HG02981 (cell line): ENCODE measurements around the gene NAGS.
"Not testable (repeated sequence)": the region's sequence is repeated elsewhere in the genome, so short reads cannot be mapped to it uniquely, and the experiment has no call there.

Experiments used
- ATAC-seq: cut with Tn5 transposase; IDR thresholded peaks from one replicate; pipeline ENCODE4 v1.9.1; 2021; ENCODE audit warnings: mild to moderate bottlenecking, moderate library complexity; ENCODE audit not compliant: unreplicated experiment

The NAGS gene

DNA sequence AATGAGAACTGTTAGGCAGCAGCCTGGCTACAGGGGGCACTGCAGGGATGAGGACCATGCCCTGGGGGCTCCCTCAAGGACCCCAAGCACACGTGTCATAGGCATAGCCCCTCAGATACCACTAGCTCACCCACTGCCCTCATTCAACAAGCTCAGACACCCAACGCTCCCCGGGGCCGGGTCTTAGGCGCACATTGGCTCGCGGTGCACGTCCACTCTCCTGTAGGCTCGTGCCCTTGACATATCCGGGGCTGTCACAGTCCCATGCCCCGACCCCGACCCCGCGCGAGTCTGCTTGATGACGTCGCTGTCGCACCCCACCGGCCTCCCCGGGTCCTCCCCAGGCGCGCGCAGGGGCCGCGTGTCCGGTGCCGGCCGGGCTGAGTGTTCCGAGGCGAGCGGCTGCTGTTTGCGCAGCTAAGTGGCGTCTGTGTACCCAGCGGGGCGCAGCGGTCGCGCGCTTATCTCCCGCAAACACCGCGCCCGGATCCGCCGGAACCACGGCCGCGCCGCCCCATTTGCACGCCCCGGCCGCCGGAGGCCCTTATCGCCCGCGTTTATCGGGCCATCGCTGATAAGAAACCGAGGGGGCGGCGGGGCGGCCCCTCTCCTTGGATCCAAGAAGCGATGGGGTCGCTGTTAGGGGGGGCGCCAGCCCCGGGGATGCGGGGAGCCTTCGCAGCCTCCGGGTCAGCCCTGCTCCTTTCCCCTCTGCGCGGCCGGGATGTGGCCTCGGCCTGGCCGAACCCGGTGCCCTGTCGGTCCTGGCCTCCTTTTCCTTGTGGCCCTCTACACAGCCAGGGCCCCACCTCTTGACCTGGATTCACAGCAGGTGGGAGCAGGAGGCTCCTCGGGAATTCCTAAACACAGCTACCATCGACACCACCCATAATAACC lies 20.7 kb upstream of the NAGS start:
- no peak for ATAC-seq

DNA sequence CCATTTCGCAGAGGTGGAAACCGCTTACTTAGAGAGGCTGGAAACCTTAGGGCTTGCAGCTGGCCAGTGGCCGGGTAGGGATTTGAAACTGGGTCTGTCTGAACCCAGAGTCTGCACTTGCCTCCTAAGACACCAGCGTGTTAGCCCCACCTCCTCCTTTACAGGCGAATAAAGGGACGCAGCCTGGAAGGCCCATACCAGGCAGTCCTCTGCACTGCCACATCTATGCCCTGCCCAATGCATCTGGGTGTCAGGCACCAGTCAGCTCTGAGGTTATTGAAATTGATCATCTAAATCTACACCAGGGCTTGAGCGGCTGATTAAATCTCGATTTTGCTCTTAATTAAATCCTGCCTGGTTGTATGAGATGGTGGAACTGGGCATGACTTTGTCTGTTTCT lies 19.9 kb upstream of the NAGS start:
- ATAC-seq, result no peak

DNA sequence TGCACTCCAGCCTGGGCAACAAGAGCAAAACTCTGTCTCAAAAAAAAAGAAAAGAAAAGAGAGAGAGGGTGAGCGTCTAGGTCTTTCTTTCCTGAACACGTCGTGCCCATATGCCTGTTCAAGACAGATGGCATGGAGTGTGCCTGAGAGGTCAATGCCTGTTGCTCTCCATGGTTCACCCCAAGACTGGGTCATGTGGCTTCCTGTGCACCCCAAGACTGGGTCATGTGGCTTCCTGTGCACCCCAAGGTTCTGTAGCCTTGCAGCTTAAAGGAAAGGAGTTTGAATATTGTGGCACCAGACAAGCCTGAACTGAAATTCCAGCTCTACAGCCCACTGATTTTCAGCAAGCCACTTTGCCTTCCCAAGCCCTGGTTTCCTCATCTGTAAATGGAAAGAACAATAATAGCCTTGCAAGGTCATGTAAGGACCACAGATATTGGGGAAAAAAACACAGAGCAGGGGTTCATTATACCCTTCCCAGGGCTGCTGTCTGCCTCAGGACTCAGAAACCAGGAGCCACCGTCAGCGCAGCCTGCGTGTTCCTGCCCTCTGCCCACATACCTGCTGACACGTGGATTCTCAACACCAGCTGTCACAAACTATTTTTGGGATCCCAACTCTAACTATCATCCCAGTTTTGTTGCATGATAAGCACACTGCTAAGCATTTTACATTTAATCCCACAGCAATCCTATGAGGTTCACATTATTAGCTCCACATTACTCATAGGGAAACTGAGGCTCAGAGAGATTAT lies 18.0 kb upstream of the NAGS start:
- ATAC-seq, result no peak

DNA sequence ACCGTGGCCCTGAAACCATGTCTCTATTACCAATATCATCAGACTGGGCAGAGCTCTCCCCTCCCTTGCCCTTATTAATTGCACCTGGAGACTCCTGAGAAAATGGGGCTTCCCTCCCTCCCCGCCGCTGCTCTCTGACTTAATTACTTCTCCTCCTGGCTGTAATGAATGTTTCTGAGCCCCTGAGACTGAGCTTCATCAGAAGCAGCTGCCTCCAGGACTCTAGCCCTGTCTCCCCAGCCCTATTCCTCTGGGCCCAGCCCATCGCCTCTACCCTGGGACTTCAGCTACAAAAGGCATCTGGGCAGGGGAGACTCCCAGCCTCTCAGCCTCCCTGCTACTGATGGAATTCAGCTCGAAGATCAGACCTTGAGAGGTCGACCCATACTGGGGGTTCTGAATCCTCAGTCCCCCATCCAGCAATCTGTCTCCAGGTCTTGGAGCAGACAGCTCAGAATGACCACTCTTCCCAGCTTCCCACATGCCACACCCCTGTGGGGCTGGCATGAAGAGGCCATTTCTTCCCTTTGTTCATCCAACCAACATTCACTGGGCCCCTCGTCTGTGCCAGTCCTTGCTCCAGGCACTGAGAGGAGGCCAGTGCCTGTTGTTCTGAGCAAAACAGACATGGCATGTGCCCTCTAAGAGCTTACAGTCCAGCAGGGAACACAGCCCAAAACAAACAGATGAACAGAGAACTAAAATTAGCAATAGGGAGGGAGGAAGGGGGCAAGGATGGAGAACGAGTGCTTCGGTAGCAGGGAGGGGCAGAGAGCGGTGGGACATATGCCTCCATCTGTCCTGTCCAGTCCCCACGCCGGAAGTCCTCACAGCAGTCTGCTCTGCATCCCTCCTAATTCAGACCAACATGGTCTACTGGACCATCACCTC lies 17.0 kb upstream of the NAGS start:
- no peak for ATAC-seq

DNA sequence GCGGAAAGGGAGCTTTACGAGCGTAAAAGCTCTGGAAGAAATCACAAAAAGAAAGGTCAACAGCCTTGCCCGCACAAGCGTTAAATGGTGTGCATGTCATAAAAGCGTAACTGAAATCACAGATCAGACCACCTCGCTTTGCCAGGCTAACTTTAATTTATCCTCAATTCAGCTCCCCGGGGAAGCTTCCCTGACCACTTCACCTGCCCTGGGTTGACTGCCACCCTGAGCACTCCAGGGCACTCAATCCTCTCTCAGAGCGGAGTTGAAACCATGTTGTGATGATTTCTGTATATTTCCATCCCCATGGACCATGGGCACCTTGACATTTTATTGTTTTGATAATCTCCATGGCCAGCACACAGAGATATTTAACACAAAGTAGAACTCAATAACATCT lies 16.1 kb upstream of the NAGS start:
- no peak for ATAC-seq

DNA sequence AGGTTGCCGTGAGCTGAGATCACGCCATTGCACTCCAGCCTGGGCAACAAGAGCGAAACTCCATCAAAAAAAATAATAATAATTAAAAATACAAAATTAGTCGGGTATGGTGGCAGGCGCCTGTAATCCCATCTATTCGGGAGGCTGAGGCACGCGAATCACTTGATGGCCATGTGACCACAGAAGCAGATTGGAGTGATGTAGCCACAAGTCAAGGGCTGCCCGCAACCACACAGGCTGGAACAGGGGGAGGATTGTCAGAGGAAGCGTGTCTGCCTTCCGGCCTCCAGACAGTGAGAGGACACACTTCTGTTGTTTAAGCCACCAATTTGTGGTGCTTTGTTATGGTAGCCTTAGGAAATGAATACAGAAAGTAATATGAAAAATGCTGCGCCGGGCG lies 11.8 kb upstream of the NAGS start:
- ATAC-seq, result no peak

DNA sequence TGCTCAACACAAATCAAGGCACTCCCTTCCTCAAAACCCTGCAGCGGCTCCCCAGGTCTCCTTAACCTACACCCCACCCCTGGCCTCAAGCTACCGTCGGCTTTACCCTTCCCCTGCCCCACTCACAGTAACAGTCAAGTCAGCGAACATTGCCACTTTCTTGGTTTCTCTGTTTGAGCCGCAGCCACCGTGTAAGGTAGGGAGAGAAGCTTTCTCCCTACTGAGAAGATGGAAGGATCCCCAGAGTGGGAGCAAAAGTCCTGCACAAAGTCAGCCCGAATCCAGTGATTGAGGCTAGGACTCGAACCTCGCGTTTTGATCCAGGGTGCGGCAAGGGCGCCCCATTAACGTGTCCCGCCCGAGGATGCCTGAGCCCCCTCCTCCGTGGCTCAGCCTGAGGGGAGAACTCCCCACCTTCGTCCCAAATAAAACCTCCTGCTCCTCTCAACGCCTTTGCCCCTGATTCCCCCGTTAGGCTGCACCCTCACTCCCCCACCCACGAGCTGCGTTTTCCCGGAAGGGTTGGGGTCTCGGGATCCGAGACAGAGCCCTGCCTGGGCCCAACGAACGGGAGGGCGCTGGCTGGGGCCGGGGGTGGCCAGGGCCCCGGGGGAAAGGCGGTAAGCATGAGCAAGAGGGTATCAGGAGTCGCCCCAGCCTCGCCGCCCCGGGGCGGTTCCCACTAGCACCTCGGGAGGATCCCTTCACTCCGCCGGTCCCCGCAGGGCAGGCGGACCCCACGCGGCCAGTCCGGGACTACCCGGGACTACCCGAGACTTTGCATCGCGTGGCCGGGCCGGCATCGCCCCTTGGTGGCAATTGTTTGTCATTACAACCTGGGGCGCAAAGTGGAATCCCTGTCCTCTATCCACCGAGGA lies 9.9 kb upstream of the NAGS start:
- no peak for ATAC-seq

DNA sequence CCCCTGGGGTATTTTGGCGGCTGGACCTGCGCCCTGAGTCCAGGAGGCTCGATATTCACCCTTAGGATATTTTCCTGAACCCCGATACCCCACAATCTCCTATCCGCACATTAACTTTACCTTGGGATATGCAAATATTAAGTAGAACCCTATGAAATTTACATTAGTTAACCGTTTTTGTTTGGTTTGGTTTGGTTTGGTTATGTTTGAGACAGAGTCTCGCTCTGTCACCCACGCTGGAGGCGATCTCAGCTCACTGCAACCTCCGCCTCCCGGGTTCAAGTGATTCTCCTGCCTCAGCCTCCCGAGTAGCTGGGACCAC lies 9.3 kb upstream of the NAGS start:
- no peak for ATAC-seq

DNA sequence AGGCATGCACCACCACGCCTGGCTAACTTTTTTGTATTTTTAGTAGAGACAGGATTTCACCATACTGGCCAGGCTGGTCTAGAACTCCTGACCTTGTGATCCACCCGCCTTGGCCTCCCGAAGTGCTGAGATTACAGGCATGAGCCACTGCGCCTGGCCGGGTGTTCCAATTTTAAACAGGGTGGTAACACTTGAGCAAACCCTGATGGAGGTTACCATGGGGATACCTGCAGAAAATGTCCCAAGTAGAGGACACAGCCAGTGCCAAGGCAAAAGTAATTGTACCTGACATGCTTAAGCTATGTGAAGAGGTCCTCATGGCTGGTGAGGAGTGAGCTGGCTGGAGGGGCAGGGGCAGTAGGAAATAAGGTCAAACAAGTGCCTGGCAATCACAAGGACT lies 7.2 kb upstream of the NAGS start:
- not testable (repeated sequence) for ATAC-seq

DNA sequence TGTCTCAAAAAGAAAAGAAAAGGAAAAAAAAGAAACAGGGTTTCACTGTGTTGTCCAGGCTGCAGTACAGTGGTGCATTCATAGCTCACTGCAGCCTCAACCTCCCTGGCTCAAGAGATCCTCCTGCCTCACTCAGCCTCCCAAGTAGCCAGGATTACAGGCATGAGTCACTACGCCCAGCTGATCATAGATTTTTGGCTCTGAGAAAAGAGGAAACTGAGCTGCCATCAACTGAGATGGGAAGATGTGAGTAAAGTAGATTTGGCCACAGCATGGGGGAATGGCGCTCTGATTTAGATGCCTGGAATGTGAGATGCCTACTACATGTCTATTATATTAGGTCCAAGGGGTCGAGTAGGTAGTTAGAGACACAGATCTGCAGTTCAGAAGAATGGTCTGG lies 5.9 kb upstream of the NAGS start:
- no peak for ATAC-seq

DNA sequence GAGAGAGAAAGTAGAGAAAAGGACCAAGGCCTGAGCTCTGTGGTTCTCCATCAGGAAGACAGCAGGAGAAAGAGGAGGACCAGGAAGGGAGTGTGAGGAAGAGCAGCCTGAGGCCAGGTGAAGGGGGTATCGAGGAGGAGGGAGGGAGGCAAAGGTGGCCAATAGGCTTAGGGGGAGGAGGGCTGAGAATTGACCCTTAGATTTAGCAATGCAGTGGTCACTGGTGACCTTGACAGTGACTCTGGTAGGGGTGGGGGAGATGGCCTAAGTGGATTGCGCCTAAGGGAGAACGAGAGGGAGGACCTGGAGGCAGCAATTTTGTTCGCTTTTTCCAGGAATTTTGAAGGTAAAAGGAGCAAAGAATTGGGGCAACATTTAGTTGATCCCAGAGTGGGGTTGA lies 5.4 kb upstream of the NAGS start:
- ATAC-seq, result no peak

DNA sequence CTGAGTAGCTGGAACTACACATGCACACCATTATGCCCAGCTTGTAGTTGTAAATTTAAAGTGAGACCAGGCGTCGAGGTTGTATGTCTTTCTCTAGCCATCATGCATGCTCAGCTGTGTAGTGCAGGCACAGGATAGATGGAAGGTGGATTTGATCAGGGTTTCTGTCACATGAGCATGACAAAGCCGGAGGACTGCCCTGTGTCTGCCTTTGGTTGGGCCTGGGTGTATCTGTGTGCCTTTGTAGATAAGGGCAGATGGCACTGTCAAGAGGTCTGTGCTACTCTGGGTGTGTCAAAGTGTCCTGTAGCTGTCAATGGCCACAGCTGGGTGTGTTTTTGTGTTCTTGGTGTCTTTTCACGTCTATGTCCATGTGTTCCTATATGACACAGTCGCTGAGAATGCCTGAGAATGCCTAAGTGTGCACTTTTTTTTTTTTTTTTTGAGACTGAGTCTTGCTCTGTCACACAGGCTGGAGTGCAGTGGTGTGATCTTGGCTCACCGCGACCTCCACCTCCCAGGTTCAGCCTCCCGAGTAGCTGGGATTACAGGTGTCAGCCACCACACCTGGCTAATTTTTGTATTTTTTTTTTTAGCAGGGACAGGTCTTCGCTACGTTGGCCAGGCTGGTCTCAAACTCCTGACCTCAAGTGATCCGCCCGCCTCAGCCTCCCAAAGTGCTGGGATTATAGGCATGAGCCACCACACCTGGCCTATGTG lies 4.1 kb upstream of the NAGS start:
- no peak for ATAC-seq

DNA sequence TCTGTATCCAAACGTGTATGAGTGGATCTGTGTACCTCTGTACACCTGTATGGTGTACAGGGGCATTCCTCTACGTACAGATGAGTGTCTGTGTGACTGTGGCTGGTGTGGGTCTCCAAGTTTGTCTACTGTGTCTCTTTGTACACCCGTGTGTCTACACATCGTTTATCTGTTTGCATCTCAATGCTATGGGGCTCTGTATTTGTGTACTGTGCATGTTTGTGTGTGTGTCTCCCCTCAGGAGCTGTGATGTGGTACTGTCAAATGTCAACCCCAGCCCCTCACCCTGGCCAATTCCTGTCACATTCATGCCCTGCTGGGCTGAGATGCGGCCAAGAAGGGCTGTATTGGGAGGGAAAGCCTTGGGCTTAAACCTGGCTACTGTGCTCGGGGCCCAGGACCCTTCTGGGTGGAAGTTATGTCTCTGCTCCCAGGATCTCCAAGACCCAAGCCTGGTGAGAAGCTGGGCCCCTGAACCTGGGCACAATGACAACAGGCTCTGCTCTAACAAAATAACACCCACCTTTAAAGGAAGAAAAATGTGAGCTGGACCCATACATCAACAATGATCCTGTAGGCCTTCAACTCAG lies 3.5 kb upstream of the NAGS start:
- no peak for ATAC-seq

DNA sequence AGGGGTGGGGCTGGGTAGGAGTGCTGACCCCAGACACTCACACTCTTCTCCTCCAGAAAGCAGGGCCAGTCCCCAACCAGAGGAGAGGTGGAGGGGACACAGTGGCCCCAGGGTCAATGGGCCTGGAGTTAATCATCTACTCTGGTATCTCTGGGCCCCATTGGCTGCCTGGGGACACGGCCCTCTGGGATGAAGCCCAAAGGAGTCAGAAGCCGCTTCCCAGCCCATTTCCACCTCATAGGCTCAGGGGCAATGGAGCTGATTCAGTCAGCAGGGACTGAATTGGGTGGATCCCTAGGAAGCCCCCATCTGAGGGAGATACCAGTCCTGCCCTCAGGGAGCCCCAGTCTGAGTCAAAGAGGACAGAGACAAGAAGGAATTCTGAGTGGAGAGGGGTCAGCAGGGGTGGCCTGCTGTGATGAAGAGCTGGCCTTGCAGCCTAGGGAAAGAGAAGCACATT lies 2.9 kb upstream of the NAGS start:
- ATAC-seq, result no peak

DNA sequence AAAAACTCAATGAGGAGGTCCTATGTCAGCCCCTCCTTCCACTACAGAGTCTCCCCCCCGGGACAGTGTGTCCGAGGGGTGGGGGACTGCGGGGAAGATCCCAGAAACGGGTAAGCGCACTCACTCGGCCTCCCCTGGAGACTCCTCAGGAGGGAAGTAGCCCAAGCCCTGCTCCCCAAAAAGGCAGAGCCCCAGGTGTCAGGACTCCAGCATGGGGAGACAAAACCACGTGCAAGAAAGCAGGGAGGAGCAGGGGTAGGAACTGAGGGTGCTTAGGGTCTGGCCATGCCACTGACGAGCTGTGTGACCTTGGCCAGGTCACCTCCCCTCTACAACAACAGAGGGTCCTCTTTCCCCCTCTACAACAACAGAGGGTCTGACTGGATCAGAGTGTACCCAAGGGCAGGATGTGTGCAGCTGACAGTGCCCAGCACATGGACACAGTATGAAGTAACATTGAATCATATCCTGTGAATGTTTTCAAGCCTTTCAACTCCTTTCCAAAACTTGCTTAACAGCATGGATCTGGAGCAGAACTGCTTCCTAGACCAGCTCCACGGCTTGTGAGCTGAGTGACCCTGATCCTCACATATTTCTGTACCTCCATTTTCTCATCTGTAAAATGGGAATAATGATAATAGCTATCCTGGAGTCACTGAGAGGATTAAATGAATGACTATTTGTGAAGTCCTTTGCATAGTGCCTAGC lies 2.1 kb upstream of the NAGS start:
- ATAC-seq, result no peak

DNA sequence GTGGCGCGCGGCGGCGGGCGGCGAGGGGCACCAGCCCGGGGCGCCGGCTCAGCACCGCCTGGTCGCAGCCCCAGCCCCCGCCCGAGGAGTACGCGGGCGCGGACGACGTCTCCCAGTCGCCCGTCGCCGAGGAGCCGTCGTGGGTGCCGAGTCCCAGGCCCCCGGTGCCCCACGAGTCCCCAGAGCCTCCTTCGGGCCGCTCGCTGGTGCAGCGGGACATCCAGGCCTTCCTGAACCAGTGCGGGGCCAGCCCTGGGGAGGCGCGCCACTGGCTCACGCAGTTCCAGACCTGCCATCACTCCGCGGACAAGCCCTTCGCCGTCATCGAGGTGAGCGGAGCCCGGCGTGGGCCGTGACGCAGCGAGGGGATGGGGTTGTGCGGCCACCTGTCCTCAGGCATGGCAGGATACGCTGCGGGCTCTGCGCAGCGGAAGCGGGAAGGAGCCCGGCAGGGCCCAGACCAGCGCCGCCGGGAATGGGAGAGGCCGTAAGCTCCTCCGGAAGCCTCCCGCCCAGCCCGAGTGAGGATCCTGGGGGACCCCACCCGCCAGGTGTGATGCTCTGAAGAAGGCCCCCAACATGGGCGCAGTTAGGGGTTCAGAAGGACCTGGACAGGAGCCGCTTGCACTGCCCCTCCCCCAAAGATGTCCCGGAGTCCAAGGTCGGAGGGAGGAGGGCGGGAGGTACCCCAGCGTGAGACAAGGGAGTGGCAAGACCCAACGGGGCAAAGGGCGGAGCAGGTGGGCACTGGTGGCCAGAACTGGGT lies 522 bp downstream of the NAGS start:
- ATAC-seq, result no peak

DNA sequence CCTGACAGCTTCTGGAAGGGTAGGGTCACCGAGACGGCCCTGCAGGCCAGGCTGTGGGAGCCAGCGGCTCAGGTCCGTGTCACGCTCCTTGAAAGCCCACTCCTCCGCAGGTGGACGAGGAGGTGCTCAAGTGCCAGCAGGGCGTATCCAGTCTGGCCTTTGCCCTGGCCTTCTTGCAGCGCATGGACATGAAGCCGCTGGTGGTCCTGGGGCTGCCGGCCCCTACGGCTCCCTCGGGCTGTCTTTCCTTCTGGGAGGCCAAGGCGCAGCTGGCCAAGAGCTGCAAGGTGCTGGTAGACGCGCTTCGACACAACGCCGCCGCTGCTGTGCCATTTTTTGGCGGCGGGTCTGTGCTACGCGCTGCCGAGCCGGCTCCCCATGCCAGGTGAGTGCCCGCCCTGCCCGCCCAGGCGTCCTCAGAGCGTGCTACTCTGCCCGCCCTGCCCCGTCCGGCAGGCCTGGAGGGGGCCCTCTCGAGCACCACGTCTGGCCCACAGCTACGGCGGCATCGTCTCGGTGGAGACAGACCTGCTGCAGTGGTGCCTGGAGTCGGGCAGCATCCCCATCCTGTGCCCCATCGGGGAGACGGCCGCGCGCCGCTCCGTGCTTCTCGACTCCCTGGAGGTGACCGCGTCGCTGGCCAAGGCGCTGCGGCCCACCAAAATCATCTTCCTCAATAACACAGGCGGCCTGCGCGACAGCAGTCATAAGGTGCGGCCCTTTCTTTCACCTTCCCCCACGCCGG lies 1.3 kb downstream of the NAGS start:
- no peak for ATAC-seq
